Liver (tissue), 9 donors: ENCODE data around the gene SET. TPM values are rescaled to one million over a fixed set of nuclear protein-coding genes. Genes with fewer than 3 reads are reported as not detected.

Experiments used
- DNase-seq: peaks from one replicate; pipeline ENCODE4 v3.0.0-alpha.2; 2017; ENCODE audit warnings: low spot score
- H3K27ac ChIP-seq, 2 donors: one replicate each; pipeline ENCODE4 v1.7.0; 2013; ENCODE audit warnings: inconsistent platforms in 2 of 2, low read length in 2 of 2, control low read depth in 1 of 2, low read depth in 1 of 2, mild to moderate bottlenecking in 1 of 2
- H3K27me3 ChIP-seq, 4 donors: one replicate each; pipeline versions ENCODE4 v1.6.1 to v1.7.0; 2013; ENCODE audit warnings: low read length in 3 of 4, inconsistent platforms in 1 of 4, mild to moderate bottlenecking in 1 of 4, moderate library complexity in 1 of 4; ENCODE audit not compliant: control insufficient read depth in 4 of 4, insufficient read depth in 4 of 4
- H3K36me3 ChIP-seq, 4 donors: one replicate each; pipeline versions ENCODE4 v1.6.1 to v1.7.0; 2013; ENCODE audit warnings: low read length in 3 of 4, mild to moderate bottlenecking in 3 of 4, low read depth in 1 of 4, moderate library complexity in 1 of 4; ENCODE audit not compliant: control insufficient read depth in 4 of 4, insufficient read depth in 3 of 4
- H3K4me1 ChIP-seq, 4 donors: one replicate each; pipeline versions ENCODE4 v1.6.1 to v1.7.0; 2013; ENCODE audit warnings: low read length in 3 of 4, mild to moderate bottlenecking in 3 of 4, moderate library complexity in 1 of 4; ENCODE audit not compliant: control insufficient read depth in 4 of 4, insufficient read depth in 4 of 4
- H3K4me3 ChIP-seq, 3 donors: one replicate each; pipeline versions ENCODE4 v1.6.1 to v1.7.0; 2013; ENCODE audit warnings: low read length in 3 of 3, control low read depth in 1 of 3, low read depth in 1 of 3, mild to moderate bottlenecking in 1 of 3
- H3K9ac ChIP-seq, 2 donors: one replicate each; pipeline ENCODE4 v1.7.0; 2013; ENCODE audit warnings: low read length in 2 of 2, mild to moderate bottlenecking in 2 of 2, moderate library complexity in 2 of 2, control low read depth in 1 of 2, low read depth in 1 of 2
- H3K9me3 ChIP-seq, 4 donors: one replicate each; pipeline versions ENCODE4 v1.6.1 to v1.7.0; 2013; ENCODE audit warnings: low read length in 3 of 4; ENCODE audit not compliant: control insufficient read depth in 4 of 4
- EGR1 ChIP-seq, 2 donors: IDR thresholded peaks; 2 replicates each; pipeline ENCODE4 v1.6.1; 2016 to 2018; ENCODE audit warnings: antibody characterized with exemption in 2 of 2, low read depth in 2 of 2
- FOXA1 ChIP-seq: IDR thresholded peaks from 2 replicates; pipeline ENCODE4 v1.6.1; 2016; ENCODE audit warnings: antibody characterized with exemption
- FOXA2 ChIP-seq: IDR thresholded peaks from 2 replicates; pipeline ENCODE4 v1.6.1; 2016; ENCODE audit warnings: antibody characterized with exemption
- GABPA ChIP-seq, 2 donors: IDR thresholded peaks in 1 of 2; conservative IDR thresholded peaks in 1 of 2; 2 replicates each; pipeline ENCODE4 v1.6.1; 2016; ENCODE audit warnings: antibody characterized with exemption in 2 of 2, mild to moderate bottlenecking in 1 of 2, moderate library complexity in 1 of 2
- HNF4A ChIP-seq, 2 donors: conservative IDR thresholded peaks; 2 replicates each; pipeline ENCODE4 v1.6.1; 2016; ENCODE audit warnings: antibody characterized with exemption in 2 of 2, mild to moderate bottlenecking in 2 of 2
- HNF4G ChIP-seq: IDR thresholded peaks from 2 replicates; pipeline ENCODE4 v1.6.1; 2016; ENCODE audit warnings: antibody characterized with exemption
- JUND ChIP-seq, 2 donors: IDR thresholded peaks; 2 replicates each; pipeline ENCODE4 v1.6.1; 2016; ENCODE audit warnings: antibody characterized with exemption in 2 of 2
- NR2F2 ChIP-seq: IDR thresholded peaks from 2 replicates; pipeline ENCODE4 v1.6.1; 2016; ENCODE audit warnings: antibody characterized with exemption
- RAD21 ChIP-seq, 2 donors: IDR thresholded peaks; 2 replicates each; pipeline ENCODE4 v1.6.1; 2016; ENCODE audit warnings: antibody characterized with exemption in 2 of 2, mild to moderate bottlenecking in 2 of 2
- REST ChIP-seq: IDR thresholded peaks from 2 replicates; pipeline ENCODE4 v1.6.1; 2016; ENCODE audit warnings: antibody characterized with exemption, mild to moderate bottlenecking
- RXRA ChIP-seq, 2 donors: IDR thresholded peaks; 2 replicates each; pipeline ENCODE4 v1.6.1; 2017 to 2018; ENCODE audit warnings: antibody characterized with exemption in 2 of 2, mild to moderate bottlenecking in 1 of 2
- SP1 ChIP-seq: IDR thresholded peaks from 2 replicates; pipeline ENCODE4 v1.6.1; 2018; ENCODE audit warnings: antibody characterized with exemption, mild to moderate bottlenecking
- TAF1 ChIP-seq: conservative IDR thresholded peaks from 2 replicates; pipeline ENCODE4 v1.6.1; 2016; ENCODE audit warnings: antibody characterized with exemption, mild to moderate bottlenecking
- YY1 ChIP-seq: IDR thresholded peaks from 2 replicates; pipeline ENCODE4 v1.6.1; 2016; ENCODE audit warnings: antibody characterized with exemption, mild to moderate bottlenecking
- WGBS: extraction: QIAGEN DNeasy Blood & Tissue Kit; methylation state at CpG from one replicate; pipeline ENCODE4 v1.1.7; 2013; 5-methylcytosine and 5-hydroxymethylcytosine counted together
- polyA plus RNA-seq, 2 donors: library from polyadenylated mRNA; stranded (reverse) in 1 of 2; unstranded in 1 of 2; fragments of 200-250 nt in 1 of 2; fragments of >200 nt in 1 of 2; fragmentation: Nextera tagmentation in 1 of 2; extraction: Ambion mirVana in 1 of 2; gene quantifications; one replicate each; pipeline versions ENCODE4 v1.2.1 to v1.2.3, GENCODE V29; 2013 to 2015
- total RNA-seq, 2 donors: library from RNA; depleted of rRNA; stranded (reverse); fragments of >200 nt; gene quantifications; one replicate each; pipeline ENCODE4 v1.2.3, GENCODE V29; 2014
- TF ChIP-seq, protein P1 (sequence below): fragments of 150-350 bp; IDR thresholded peaks from 2 replicates; pipeline ENCODE4 v1.5.1; 2017; ENCODE audit warnings: improper control_type of control experiment, low read depth, low read length; ENCODE audit not compliant: missing input control
- TF ChIP-seq, protein P2 (sequence below): IDR thresholded peaks from 2 replicates; pipeline ENCODE4 v1.6.1; 2016; ENCODE audit warnings: antibody characterized with exemption
- TF ChIP-seq, protein P3 (sequence below): IDR thresholded peaks from 2 replicates; pipeline ENCODE4 v1.6.1; 2016; ENCODE audit warnings: antibody characterized with exemption
- TF ChIP-seq, protein P4 (sequence below): IDR thresholded peaks from 2 replicates; pipeline ENCODE4 v1.6.1; 2016; ENCODE audit warnings: antibody characterized with exemption
- donor health status: healthy.
- donor health status: healthy.
- donor health status: healthy.
- donor health status: healthy.
- donor health status: healthy.

The SET gene
- total and polyA plus RNA-seq, 4 donors, result 58.2 to 95.6 (median 69.3) TPM

DNA sequence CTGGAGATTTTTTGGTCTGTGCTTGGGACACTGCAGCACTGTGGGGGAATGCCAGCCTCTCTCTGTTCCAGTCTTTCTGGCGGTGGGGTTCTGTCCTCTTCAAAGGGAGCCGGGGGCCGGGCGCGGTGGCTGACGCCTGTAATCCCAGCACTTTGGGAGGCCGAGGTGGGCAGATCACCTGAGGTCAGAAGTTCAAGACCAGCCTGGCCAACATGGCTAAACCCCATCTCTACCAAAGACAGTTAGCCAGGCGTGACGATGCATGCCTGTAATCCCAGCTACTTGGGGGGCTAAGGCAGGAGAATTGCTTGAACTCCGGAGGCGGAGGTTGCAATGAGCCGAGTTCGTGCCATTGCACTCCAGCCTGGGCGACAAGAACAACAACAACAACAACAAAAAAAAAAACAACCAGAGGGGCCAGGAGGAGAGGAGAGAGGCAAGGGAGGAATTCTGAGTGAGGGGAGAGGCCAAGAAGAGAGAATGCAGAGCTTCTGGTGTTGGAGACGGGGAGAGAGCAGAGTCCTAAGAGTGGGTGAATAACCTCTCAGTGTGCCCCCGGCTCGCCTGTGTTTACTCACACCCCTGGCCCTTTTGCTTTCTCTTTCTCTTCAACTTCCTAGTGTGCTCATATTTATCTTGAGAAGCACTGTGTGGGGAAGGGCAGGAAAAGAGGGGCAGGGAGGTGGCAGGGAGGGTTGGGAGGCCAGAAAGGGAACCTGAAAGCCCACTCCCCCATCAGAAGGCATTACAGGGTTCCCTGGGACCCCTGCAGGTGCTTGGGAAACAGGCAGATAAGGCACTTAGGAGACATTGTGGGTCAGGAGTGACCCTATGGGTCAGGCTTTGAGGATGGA, 3.2 kb upstream of the SET start (continued):
- no peak for TF ChIP-seq REST

DNA sequence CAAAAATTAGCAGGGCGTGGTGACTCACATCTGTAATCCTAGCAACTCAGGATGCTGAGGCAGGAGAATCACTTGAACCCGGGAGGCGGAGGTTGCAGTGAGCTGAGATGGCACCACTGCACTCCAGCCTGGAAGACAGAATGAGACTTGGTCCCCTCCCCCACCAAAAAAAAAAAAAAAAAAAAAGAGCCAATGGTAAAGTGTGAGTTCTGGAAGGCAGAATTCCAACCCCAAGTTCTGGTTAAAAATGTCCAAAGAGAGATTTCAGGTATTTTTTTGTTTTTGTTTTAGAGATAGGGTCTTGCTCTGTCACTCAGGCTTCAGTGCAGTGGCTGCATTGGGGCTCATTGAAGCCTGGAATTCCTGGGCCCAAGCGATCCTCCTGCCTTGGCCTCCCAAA, 1.6 kb upstream of the SET start:
- Histone ChIP-seq H3K9ac (no peak overlapping the region), H3K4me3 (no peak overlapping the region), H3K9me3 (no peaks in the 10 kb centered on the region), H3K27ac (no peak overlapping the region), H3K36me3 (peaks cover 2 to 11% (median 5%) of the 10 kb centered on the region in 4 donors), H3K4me1 (peaks cover 0 to 53% (median 27%) of the 10 kb centered on the region in 4 donors), H3K27me3 (no peaks in the 10 kb centered on the region)
- DNase-seq, result no peak
- WGBS, result 95% methylated on average over 4 of the region's 4 CpGs
- no peak for TF ChIP-seq GABPA (IDR thresholded peaks at IDR 0.05 in 1 of 2, conservative IDR thresholded peaks at IDR 0.05 in 1 of 2)
- TF ChIP-seq JUND (IDR thresholded peaks at IDR 0.05), result no peak
- no peak for TF ChIP-seq EGR1 (IDR thresholded peaks at IDR 0.05; ENCODE audit: low read depth in 2 of 2)
- no peak for TF ChIP-seq SP1
- TF ChIP-seq NR2F2, result no peak
- TF ChIP-seq HNF4A (conservative IDR thresholded peaks at IDR 0.05), result no peak
- TF ChIP-seq, protein P1, sequence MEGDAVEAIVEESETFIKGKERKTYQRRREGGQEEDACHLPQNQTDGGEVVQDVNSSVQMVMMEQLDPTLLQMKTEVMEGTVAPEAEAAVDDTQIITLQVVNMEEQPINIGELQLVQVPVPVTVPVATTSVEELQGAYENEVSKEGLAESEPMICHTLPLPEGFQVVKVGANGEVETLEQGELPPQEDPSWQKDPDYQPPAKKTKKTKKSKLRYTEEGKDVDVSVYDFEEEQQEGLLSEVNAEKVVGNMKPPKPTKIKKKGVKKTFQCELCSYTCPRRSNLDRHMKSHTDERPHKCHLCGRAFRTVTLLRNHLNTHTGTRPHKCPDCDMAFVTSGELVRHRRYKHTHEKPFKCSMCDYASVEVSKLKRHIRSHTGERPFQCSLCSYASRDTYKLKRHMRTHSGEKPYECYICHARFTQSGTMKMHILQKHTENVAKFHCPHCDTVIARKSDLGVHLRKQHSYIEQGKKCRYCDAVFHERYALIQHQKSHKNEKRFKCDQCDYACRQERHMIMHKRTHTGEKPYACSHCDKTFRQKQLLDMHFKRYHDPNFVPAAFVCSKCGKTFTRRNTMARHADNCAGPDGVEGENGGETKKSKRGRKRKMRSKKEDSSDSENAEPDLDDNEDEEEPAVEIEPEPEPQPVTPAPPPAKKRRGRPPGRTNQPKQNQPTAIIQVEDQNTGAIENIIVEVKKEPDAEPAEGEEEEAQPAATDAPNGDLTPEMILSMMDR, result no peak
- TF ChIP-seq RAD21 (IDR thresholded peaks at IDR 0.05), result no peak
- TF ChIP-seq RXRA (IDR thresholded peaks at IDR 0.05), result no peak
- TF ChIP-seq, protein P2, sequence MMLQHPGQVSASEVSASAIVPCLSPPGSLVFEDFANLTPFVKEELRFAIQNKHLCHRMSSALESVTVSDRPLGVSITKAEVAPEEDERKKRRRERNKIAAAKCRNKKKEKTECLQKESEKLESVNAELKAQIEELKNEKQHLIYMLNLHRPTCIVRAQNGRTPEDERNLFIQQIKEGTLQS, result no peak
- TF ChIP-seq, protein P3, sequence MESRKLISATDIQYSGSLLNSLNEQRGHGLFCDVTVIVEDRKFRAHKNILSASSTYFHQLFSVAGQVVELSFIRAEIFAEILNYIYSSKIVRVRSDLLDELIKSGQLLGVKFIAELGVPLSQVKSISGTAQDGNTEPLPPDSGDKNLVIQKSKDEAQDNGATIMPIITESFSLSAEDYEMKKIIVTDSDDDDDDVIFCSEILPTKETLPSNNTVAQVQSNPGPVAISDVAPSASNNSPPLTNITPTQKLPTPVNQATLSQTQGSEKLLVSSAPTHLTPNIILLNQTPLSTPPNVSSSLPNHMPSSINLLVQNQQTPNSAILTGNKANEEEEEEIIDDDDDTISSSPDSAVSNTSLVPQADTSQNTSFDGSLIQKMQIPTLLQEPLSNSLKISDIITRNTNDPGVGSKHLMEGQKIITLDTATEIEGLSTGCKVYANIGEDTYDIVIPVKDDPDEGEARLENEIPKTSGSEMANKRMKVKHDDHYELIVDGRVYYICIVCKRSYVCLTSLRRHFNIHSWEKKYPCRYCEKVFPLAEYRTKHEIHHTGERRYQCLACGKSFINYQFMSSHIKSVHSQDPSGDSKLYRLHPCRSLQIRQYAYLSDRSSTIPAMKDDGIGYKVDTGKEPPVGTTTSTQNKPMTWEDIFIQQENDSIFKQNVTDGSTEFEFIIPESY, result no peak
- TF ChIP-seq HNF4G, result no peak
- no peak for TF ChIP-seq REST
- TF ChIP-seq FOXA2, result no peak
- TF ChIP-seq FOXA1, result no peak
- TF ChIP-seq, protein P4, sequence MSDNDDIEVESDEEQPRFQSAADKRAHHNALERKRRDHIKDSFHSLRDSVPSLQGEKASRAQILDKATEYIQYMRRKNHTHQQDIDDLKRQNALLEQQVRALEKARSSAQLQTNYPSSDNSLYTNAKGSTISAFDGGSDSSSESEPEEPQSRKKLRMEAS, result no peak
- TF ChIP-seq TAF1, result no peak
- no peak for TF ChIP-seq YY1
